H1 (cell line): Measurements from ENCODE around the gene DDX4. TPM values are rescaled to one million over a fixed set of nuclear protein-coding genes. Genes with fewer than 3 reads are reported as not detected.

Source experiments
- RNF2 ChIP-seq: fragments of 200-900, 300-1000 bp; sonication (generic); IDR thresholded peaks from 2 replicates; pipeline ENCODE4 v1.7.1; 2016; ENCODE audit warnings: borderline replicate concordance, low read depth, mild to moderate bottlenecking, antibody characterized with exemption, low read length; ENCODE audit not compliant: poor library complexity, severe bottlenecking; ENCODE audit errors: missing control alignments
- polyA plus RNA-seq, 7 experiments: library from polyadenylated mRNA; depleted of rRNA in 3 of 7; stranded (reverse) in 5 of 7; unstranded in 2 of 7; fragments of >200 nt in 5 of 7; fragments of 200-250 nt in 2 of 7; gene quantifications; 1 replicate in 5 of 7; 2 replicates in 1 of 7; 4 replicates in 1 of 7; pipeline versions ENCODE4 v1.2.1 to v1.2.3, GENCODE V29; 2011 to 2013; ENCODE audit warnings: missing spikeins in 2 of 7, mixed read lengths in 2 of 7
- total RNA-seq: library from RNA; stranded (reverse); fragmentation: NEBNext Ultra II Directional; extraction: Animal tissue kit (Norgen Biotek cat#: 25700); gene quantifications from 2 replicates; pipeline ENCODE4 v1.2.1, GENCODE V29; 2021
- TF ChIP-seq, protein P1 (sequence below), 3 experiments: IDR thresholded peaks; 1 replicate in 2 of 3; 2 replicates in 1 of 3; pipeline versions ENCODE4 v1.5.1 to v1.6.1; 2011; ENCODE audit warnings: low read length in 3 of 3, mild to moderate bottlenecking in 3 of 3, inconsistent platforms in 2 of 3, low read depth in 1 of 3, moderate library complexity in 1 of 3; ENCODE audit not compliant: insufficient read depth in 1 of 3; ENCODE audit errors: control extremely low read depth in 1 of 3
- TF ChIP-seq, protein P2 (sequence below): fragments of 300-600 bp; sonication (generic); IDR thresholded peaks from 2 replicates; pipeline ENCODE4 v1.7.1; 2012; ENCODE audit warnings: low read length, moderate library complexity, mild to moderate bottlenecking, inconsistent platforms; ENCODE audit not compliant: insufficient replicate concordance
- TF ChIP-seq, protein P3 (sequence below): IDR thresholded peaks from 2 replicates; pipeline ENCODE4 v1.6.1; 2011; ENCODE audit warnings: low read depth, mild to moderate bottlenecking, low read length; ENCODE audit not compliant: insufficient read depth

DDX4 gene
- total and polyA plus RNA-seq, 2 of the 8 experiments (the other 6 are each of a cell fraction or from before 2014, with no cell fraction given), result 0.15 TPM; not detected in 1

DNA sequence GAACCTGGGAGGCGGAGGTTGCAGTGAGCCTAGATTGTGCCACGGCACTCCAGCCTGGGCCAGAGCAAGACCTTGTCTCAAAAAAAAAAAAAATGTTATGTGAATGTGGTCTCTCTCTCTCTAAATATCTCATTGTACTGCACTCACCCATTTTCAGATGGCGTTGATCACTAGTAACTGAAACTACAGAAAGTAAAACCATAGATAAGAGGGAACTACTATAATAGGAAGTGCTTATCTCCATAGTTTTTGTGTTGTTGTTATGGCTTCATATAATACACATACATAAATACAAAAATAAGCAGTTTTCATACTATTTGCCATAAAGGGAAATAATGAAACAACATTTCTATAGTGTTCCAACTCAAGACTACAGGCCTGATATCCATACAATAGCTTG is 122.4 kb downstream of the DDX4 start (continued):
- TF ChIP-seq, protein P1, sequence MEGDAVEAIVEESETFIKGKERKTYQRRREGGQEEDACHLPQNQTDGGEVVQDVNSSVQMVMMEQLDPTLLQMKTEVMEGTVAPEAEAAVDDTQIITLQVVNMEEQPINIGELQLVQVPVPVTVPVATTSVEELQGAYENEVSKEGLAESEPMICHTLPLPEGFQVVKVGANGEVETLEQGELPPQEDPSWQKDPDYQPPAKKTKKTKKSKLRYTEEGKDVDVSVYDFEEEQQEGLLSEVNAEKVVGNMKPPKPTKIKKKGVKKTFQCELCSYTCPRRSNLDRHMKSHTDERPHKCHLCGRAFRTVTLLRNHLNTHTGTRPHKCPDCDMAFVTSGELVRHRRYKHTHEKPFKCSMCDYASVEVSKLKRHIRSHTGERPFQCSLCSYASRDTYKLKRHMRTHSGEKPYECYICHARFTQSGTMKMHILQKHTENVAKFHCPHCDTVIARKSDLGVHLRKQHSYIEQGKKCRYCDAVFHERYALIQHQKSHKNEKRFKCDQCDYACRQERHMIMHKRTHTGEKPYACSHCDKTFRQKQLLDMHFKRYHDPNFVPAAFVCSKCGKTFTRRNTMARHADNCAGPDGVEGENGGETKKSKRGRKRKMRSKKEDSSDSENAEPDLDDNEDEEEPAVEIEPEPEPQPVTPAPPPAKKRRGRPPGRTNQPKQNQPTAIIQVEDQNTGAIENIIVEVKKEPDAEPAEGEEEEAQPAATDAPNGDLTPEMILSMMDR (IDR thresholded peaks at IDR 0.05; ENCODE audit: control extremely low read depth in 1 of 3, insufficient read depth in 1 of 3, low read depth in 1 of 3, low read length in 3 of 3), result no peak
- TF ChIP-seq, protein P2, sequence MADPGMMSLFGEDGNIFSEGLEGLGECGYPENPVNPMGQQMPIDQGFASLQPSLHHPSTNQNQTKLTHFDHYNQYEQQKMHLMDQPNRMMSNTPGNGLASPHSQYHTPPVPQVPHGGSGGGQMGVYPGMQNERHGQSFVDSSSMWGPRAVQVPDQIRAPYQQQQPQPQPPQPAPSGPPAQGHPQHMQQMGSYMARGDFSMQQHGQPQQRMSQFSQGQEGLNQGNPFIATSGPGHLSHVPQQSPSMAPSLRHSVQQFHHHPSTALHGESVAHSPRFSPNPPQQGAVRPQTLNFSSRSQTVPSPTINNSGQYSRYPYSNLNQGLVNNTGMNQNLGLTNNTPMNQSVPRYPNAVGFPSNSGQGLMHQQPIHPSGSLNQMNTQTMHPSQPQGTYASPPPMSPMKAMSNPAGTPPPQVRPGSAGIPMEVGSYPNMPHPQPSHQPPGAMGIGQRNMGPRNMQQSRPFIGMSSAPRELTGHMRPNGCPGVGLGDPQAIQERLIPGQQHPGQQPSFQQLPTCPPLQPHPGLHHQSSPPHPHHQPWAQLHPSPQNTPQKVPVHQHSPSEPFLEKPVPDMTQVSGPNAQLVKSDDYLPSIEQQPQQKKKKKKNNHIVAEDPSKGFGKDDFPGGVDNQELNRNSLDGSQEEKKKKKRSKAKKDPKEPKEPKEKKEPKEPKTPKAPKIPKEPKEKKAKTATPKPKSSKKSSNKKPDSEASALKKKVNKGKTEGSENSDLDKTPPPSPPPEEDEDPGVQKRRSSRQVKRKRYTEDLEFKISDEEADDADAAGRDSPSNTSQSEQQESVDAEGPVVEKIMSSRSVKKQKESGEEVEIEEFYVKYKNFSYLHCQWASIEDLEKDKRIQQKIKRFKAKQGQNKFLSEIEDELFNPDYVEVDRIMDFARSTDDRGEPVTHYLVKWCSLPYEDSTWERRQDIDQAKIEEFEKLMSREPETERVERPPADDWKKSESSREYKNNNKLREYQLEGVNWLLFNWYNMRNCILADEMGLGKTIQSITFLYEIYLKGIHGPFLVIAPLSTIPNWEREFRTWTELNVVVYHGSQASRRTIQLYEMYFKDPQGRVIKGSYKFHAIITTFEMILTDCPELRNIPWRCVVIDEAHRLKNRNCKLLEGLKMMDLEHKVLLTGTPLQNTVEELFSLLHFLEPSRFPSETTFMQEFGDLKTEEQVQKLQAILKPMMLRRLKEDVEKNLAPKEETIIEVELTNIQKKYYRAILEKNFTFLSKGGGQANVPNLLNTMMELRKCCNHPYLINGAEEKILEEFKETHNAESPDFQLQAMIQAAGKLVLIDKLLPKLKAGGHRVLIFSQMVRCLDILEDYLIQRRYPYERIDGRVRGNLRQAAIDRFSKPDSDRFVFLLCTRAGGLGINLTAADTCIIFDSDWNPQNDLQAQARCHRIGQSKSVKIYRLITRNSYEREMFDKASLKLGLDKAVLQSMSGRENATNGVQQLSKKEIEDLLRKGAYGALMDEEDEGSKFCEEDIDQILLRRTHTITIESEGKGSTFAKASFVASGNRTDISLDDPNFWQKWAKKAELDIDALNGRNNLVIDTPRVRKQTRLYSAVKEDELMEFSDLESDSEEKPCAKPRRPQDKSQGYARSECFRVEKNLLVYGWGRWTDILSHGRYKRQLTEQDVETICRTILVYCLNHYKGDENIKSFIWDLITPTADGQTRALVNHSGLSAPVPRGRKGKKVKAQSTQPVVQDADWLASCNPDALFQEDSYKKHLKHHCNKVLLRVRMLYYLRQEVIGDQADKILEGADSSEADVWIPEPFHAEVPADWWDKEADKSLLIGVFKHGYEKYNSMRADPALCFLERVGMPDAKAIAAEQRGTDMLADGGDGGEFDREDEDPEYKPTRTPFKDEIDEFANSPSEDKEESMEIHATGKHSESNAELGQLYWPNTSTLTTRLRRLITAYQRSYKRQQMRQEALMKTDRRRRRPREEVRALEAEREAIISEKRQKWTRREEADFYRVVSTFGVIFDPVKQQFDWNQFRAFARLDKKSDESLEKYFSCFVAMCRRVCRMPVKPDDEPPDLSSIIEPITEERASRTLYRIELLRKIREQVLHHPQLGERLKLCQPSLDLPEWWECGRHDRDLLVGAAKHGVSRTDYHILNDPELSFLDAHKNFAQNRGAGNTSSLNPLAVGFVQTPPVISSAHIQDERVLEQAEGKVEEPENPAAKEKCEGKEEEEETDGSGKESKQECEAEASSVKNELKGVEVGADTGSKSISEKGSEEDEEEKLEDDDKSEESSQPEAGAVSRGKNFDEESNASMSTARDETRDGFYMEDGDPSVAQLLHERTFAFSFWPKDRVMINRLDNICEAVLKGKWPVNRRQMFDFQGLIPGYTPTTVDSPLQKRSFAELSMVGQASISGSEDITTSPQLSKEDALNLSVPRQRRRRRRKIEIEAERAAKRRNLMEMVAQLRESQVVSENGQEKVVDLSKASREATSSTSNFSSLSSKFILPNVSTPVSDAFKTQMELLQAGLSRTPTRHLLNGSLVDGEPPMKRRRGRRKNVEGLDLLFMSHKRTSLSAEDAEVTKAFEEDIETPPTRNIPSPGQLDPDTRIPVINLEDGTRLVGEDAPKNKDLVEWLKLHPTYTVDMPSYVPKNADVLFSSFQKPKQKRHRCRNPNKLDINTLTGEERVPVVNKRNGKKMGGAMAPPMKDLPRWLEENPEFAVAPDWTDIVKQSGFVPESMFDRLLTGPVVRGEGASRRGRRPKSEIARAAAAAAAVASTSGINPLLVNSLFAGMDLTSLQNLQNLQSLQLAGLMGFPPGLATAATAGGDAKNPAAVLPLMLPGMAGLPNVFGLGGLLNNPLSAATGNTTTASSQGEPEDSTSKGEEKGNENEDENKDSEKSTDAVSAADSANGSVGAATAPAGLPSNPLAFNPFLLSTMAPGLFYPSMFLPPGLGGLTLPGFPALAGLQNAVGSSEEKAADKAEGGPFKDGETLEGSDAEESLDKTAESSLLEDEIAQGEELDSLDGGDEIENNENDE, result no peak
- no peak for TF ChIP-seq RNF2
- TF ChIP-seq, protein P3, sequence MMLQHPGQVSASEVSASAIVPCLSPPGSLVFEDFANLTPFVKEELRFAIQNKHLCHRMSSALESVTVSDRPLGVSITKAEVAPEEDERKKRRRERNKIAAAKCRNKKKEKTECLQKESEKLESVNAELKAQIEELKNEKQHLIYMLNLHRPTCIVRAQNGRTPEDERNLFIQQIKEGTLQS, result no peak
